Measurements from ENCODE around the gene ADGRB3. TPM values are rescaled to one million over a fixed set of nuclear protein-coding genes. Genes with fewer than 3 reads are reported as not detected.

ADGRB3 gene
- total RNA-seq, 1 experiment from 2014 or later, result 3.6 TPM

- peak; percentile 67 for DNase-seq (ENCODE audit: low read depth, low spot score)
- in situ Hi-C loops (cut with HindIII; ENCODE audit: low pct_unique_long_range_greater_than_20kb, low sequenced_read_pairs), result no loop called here
Measured at GRCh38 chr6:69164564-69165229, 529.6 kb downstream of the ADGRB3 start.

DNA sequence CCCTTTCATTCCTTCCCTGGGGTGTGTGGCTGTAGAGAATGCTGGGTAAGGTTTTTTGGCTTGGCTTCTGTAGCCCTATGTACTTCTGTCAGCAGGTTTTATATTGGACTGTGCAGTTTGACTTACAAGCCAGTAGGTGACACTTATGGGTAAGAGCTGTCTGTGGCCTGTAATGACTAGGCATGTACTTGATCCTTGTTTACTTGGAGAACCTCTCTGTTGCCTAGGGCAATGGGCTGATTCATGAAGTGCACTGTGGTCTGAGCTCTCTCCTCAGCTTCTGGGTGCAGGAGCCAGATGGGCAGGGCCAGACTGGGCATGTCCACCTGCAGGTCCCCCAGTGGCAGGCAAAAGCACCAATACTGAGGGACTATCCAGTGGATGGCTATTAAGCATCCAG lies 544.6 kb downstream of the ADGRB3 start:
- in situ Hi-C loops (cut with HindIII; ENCODE audit: low pct_unique_long_range_greater_than_20kb, low sequenced_read_pairs), result no loop called here
- DNase-seq (ENCODE audit: low read depth, low spot score), result peak; percentile 56

- in situ Hi-C loops (cut with HindIII; ENCODE audit: low pct_unique_long_range_greater_than_20kb, low sequenced_read_pairs), result no loop called here
- no peak for DNase-seq (ENCODE audit: low read depth, low spot score)
Measured at GRCh38 chr6:69180361-69181067, 545.4 kb downstream of the ADGRB3 start.

DNA sequence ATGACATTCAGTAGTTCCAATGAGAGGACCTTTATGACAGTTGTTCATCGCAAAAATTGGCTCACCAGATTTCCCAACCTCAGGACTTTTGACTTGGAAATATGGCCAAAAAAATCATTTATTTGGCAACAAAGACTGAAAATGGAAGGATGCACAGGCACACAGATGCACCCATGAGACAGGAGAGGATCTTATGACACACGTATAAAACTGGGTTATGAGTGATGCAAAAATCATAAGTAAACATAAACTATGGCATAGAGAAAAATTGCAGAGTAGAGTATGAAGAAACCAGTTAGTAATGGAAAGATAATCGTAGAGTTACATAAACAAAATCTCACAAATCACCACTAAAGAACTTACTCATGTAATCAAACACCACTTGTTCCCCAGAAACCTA lies 546.9 kb downstream of the ADGRB3 start:
- DNase-seq (ENCODE audit: low read depth, low spot score), result no peak
- in situ Hi-C loops (cut with HindIII; ENCODE audit: low pct_unique_long_range_greater_than_20kb, low sequenced_read_pairs), result no loop called here

- in situ Hi-C loops (cut with HindIII; ENCODE audit: low pct_unique_long_range_greater_than_20kb, low sequenced_read_pairs), result no loop called here
Measured at GRCh38 chr6:69185276-69185675, 550.2 kb downstream of the ADGRB3 start.

DNA sequence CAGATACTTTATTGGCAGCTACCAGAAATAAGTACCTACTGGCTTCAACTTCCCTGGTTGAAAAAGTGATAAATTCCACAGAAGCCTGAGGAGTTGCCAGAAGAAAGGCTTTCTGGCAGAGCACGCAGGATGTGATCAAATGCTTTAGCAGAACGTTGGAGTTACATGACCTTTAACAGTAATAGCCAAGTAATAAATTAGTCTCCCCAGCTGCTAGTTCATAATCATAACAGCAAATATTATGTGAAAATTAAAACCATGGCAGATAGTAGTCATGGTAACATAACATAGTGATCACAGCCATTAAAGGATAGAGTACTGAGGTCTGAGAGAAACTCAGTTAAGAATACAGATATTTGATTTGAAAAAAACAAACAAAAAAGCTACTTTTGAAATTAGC lies 567.7 kb downstream of the ADGRB3 start:
- in situ Hi-C loops (cut with HindIII; ENCODE audit: low pct_unique_long_range_greater_than_20kb, low sequenced_read_pairs), result no loop called here
- no peak for DNase-seq (ENCODE audit: low read depth, low spot score)

More at GRCh38 chr6:69185276-69185675, 550.2 kb downstream of the ADGRB3 start:
- DNase-seq (ENCODE audit: low read depth, low spot score), result no peak

- in situ Hi-C loops (cut with HindIII; ENCODE audit: low pct_unique_long_range_greater_than_20kb, low sequenced_read_pairs), result no loop called here
- no peak for DNase-seq (ENCODE audit: low read depth, low spot score)
Measured at GRCh38 chr6:69216127-69216526, 581.0 kb downstream of the ADGRB3 start.

DNA sequence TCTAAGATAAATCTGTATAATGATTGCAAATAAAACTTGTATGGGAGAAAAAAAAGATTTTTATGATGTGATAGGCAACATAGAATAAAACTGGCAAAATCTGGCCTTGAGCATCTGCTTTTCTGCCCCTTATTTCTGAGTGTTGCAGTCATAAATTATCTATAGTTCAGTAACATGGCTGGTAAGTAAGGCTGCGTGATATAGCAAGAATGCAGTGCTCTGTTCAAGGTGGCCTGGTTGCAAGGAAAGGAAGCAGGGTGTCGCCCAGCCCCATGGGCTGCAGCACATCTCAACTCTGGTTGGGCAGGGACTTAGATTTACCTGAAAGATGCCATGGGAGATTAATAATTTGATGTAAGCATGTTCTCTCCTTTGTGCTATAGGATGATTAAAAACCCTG lies 582.3 kb downstream of the ADGRB3 start:
- in situ Hi-C loops (cut with HindIII; ENCODE audit: low pct_unique_long_range_greater_than_20kb, low sequenced_read_pairs), result no loop called here
- DNase-seq (ENCODE audit: low read depth, low spot score), result no peak

GRCh38 chr6:69220375-69220774 lies 585.3 kb downstream of the ADGRB3 start:
- in situ Hi-C loops (cut with HindIII; ENCODE audit: low pct_unique_long_range_greater_than_20kb, low sequenced_read_pairs), result no loop called here
- DNase-seq (ENCODE audit: low read depth, low spot score), result no peak

DNA sequence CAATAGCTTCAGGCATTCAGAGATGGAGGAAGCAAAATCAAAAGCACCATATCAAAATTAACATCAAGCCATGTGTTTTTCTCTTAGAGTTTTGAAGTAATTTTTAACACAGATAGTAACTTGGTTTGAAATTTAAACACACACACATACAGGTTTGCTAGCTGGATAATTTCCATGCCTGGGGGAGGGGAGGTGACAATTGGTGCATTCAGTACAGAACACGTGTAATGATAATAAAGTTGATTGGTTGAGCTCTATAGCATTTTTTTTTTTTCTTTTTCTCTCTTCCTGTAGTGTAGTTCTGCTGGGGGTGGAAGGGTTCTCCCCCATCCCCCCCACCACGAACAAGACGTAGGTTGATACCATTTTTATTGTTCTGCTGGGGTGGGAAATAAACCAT lies 596.9 kb downstream of the ADGRB3 start:
- in situ Hi-C loops (cut with HindIII; ENCODE audit: low pct_unique_long_range_greater_than_20kb, low sequenced_read_pairs), result no loop called here

DNA sequence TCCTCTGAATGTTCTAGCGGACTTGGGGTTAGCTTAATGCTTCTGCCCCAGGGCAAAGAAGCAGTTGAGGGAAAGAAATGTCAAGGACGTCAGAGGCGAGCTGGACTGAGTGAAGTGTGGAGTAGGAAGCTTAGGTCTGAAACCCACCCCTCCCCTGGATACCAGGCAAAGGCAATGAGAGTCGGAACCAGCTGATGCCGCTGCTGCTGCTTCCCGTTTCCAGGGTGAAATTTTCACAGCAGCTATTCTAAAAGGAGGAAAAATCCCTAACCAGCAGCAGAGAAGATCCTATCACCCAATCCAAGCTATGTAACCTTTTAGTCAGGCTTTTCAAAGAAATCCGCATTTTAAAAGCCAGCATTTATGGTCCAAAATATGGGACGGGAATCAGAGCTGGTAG lies 597.4 kb downstream of the ADGRB3 start:
- no peak for DNase-seq (ENCODE audit: low read depth, low spot score)
- in situ Hi-C loops (cut with HindIII; ENCODE audit: low pct_unique_long_range_greater_than_20kb, low sequenced_read_pairs), result no loop called here

More for the DNA sequence above, 596.9 kb downstream of the ADGRB3 start:
- DNase-seq (ENCODE audit: low read depth, low spot score), result no peak

GRCh38 chr6:69232911-69233448 lies 597.9 kb downstream of the ADGRB3 start:
- peak; percentile 69 for DNase-seq (ENCODE audit: low read depth, low spot score)
- in situ Hi-C loops (cut with HindIII; ENCODE audit: low pct_unique_long_range_greater_than_20kb, low sequenced_read_pairs), result no loop called here

DNA sequence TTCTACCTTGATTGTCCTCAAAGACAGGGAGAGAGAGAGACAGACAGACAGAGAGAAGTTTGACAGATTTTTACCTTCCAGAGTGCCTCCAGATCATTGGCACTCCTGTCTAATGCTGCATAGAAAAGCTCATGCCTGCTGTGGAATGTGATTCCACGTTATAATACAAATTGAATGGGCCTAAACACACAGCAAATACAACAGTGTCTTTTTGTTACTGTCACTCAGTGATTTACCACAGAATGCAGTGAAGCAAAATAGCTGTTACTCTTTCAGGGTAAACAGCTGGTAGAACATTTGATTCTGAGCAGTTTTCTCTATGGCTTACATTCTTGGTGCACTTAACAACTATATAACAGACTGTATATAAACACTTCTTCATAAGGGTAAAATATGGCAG lies 603.0 kb downstream of the ADGRB3 start:
- in situ Hi-C loops (cut with HindIII; ENCODE audit: low pct_unique_long_range_greater_than_20kb, low sequenced_read_pairs), result no loop called here
- DNase-seq (ENCODE audit: low read depth, low spot score), result peak; percentile 49

DNA sequence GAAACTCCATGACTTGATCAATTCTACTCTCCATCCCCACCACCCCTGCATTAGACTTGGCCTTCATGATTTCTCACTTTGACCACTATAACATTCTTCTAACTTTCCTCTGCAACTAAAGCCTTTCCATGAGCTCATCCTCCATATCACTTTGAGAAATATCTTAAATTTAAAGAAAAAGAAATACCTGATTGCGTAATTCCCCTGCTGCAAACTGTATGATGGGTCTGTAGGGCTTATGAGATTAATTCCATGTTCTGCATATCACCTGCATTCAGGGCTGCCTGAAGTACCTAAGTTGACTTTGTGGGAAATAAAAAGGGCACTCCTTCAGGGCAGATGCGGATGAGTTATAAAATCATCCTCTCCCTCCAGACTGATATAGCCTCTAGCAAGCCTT lies 611.9 kb downstream of the ADGRB3 start:
- DNase-seq (ENCODE audit: low read depth, low spot score), result no peak
- in situ Hi-C loops (cut with HindIII; ENCODE audit: low pct_unique_long_range_greater_than_20kb, low sequenced_read_pairs), result no loop called here

DNA sequence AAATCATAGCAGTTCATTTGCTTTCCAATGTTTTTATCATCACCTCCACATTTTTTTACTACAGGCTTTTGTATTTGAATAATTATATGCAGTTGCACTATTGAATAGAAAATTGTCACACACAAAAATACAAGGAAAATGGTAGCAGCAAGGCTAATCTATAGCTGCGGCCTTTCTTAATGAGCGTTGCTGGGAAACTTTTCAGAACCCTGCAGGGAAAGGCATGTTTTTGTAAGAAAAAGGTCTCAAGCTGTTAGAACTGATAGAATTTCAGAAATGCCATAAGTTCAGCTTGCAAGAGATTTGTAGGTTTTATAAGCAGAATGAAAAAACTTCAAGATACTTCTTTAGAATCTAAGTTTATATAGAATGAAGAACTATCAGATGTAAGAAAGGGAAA lies 625.9 kb downstream of the ADGRB3 start:
- no peak for DNase-seq (ENCODE audit: low read depth, low spot score)
- in situ Hi-C loops (cut with HindIII; ENCODE audit: low pct_unique_long_range_greater_than_20kb, low sequenced_read_pairs), result no loop called here

GRCh38 chr6:69263297-69263696 lies 628.2 kb downstream of the ADGRB3 start:
- DNase-seq (ENCODE audit: low read depth, low spot score), result no peak
- in situ Hi-C loops (cut with HindIII; ENCODE audit: low pct_unique_long_range_greater_than_20kb, low sequenced_read_pairs), result no loop called here

- no peak for DNase-seq (ENCODE audit: low read depth, low spot score)
- in situ Hi-C loops (cut with HindIII; ENCODE audit: low pct_unique_long_range_greater_than_20kb, low sequenced_read_pairs), result no loop called here
Measured at GRCh38 chr6:69265090-69265489, 630.0 kb downstream of the ADGRB3 start.

- DNase-seq (ENCODE audit: low read depth, low spot score), result no peak
- in situ Hi-C loops (cut with HindIII; ENCODE audit: low pct_unique_long_range_greater_than_20kb, low sequenced_read_pairs), result no loop called here
Measured at GRCh38 chr6:69265706-69266105, 630.6 kb downstream of the ADGRB3 start.

GRCh38 chr6:69276204-69276603 lies 641.1 kb downstream of the ADGRB3 start:
- in situ Hi-C loops (cut with HindIII; ENCODE audit: low pct_unique_long_range_greater_than_20kb, low sequenced_read_pairs), result no loop called here
- DNase-seq (ENCODE audit: low read depth, low spot score), result no peak

Measured in SK-MEL-5 (cell line).